Stomach smooth muscle (tissue), 2 donors: ENCODE results near the gene FAF1.

ENCODE experiments used
- H3K27ac ChIP-seq: one replicate; pipeline ENCODE4 v1.7.0; 2013; ENCODE audit warnings: mild to moderate bottlenecking, low read length, inconsistent platforms
- H3K27me3 ChIP-seq, 2 donors: one replicate each; pipeline ENCODE4 v1.7.0; 2013; ENCODE audit warnings: low read length in 2 of 2; ENCODE audit not compliant: insufficient read depth in 2 of 2, control insufficient read depth in 1 of 2
- H3K36me3 ChIP-seq, 2 donors: one replicate each; pipeline ENCODE4 v1.7.0; 2013; ENCODE audit warnings: low read length in 2 of 2; ENCODE audit not compliant: control insufficient read depth in 2 of 2, insufficient read depth in 2 of 2
- H3K4me1 ChIP-seq: one replicate; pipeline ENCODE4 v1.7.0; 2013; ENCODE audit warnings: low read length; ENCODE audit not compliant: control insufficient read depth, insufficient read depth
- H3K4me3 ChIP-seq, 2 donors: one replicate each; pipeline ENCODE4 v1.7.0; 2013; ENCODE audit warnings: low read length in 2 of 2
- H3K9ac ChIP-seq, 2 donors: one replicate each; pipeline ENCODE4 v1.7.0; 2013; ENCODE audit warnings: low read length in 2 of 2, mild to moderate bottlenecking in 1 of 2
- H3K9me3 ChIP-seq, 2 donors: one replicate each; pipeline ENCODE4 v1.7.0; 2013; ENCODE audit warnings: low read length in 2 of 2; ENCODE audit not compliant: control insufficient read depth in 2 of 2
- donor health status: healthy.
- donor health status: Pancreatic carcinoma.

Gene FAF1

GRCh38 chr1:50851466-50851865, 108.6 kb downstream of the FAF1 start:
- Histone ChIP-seq H3K27me3 (no peaks in the 10 kb centered on the region), H3K9me3 (no peaks in the 10 kb centered on the region), H3K27ac (no peak overlapping the region), H3K4me1 (no peaks in the 10 kb centered on the region), H3K4me3 (no peak overlapping the region), H3K36me3 (no peaks in the 10 kb centered on the region), H3K9ac (no peak overlapping the region)

- H3K36me3 ChIP-seq = no peaks in the 10 kb centered on the region
Measured at GRCh38 chr1:50851034-50851433, 109.0 kb downstream of the FAF1 start.

GRCh38 chr1:50847303-50847702, 112.8 kb downstream of the FAF1 start:
- Histone ChIP-seq H3K9me3 (no peaks in the 10 kb centered on the region), H3K36me3 (no peaks in the 10 kb centered on the region)

More at GRCh38 chr1:50851034-50851433, 109.0 kb downstream of the FAF1 start:
- Histone ChIP-seq H3K9me3 (no peaks in the 10 kb centered on the region), H3K4me1 (no peaks in the 10 kb centered on the region), H3K27me3 (no peaks in the 10 kb centered on the region), H3K27ac (no peak overlapping the region), H3K9ac (no peak overlapping the region), H3K4me3 (no peak overlapping the region)

GRCh38 chr1:50846224-50846839, 113.7 kb downstream of the FAF1 start:
- Histone ChIP-seq H3K27ac (no peak overlapping the region), H3K4me1 (no peaks in the 10 kb centered on the region), H3K4me3 (no peak overlapping the region), H3K27me3 (no peaks in the 10 kb centered on the region), H3K9ac (no peak overlapping the region), H3K36me3 (no peaks in the 10 kb centered on the region), H3K9me3 (no peaks in the 10 kb centered on the region)

More at GRCh38 chr1:50847303-50847702, 112.8 kb downstream of the FAF1 start:
- no peaks in the 10 kb centered on the region for H3K27me3 ChIP-seq
- no peak overlapping the region for H3K9ac ChIP-seq
- H3K27ac ChIP-seq = no peak overlapping the region
- no peaks in the 10 kb centered on the region for H3K4me1 ChIP-seq
- H3K4me3 ChIP-seq = no peak overlapping the region

GRCh38 chr1:50841791-50842387, 118.2 kb downstream of the FAF1 start:
- Histone ChIP-seq H3K9ac (no peak overlapping the region), H3K27ac (no peak overlapping the region), H3K4me1 (no peaks in the 10 kb centered on the region), H3K4me3 (no peak overlapping the region), H3K27me3 (no peaks in the 10 kb centered on the region), H3K9me3 (no peaks in the 10 kb centered on the region), H3K36me3 (no peaks in the 10 kb centered on the region)

- Histone ChIP-seq H3K36me3 (no peaks in the 10 kb centered on the region), H3K4me3 (no peak overlapping the region), H3K27me3 (no peaks in the 10 kb centered on the region), H3K9me3 (no peaks in the 10 kb centered on the region), H3K27ac (no peak overlapping the region), H3K9ac (no peak overlapping the region), H3K4me1 (no peaks in the 10 kb centered on the region)
Measured at GRCh38 chr1:50836117-50836516, 124.0 kb downstream of the FAF1 start.

GRCh38 chr1:50833216-50833615, 126.9 kb downstream of the FAF1 start:
- Histone ChIP-seq H3K4me1 (no peaks in the 10 kb centered on the region), H3K9ac (no peak overlapping the region), H3K27me3 (no peaks in the 10 kb centered on the region), H3K36me3 (no peaks in the 10 kb centered on the region), H3K27ac (no peak overlapping the region), H3K9me3 (no peaks in the 10 kb centered on the region), H3K4me3 (no peak overlapping the region)

- H3K36me3 ChIP-seq = no peaks in the 10 kb centered on the region
- H3K4me1 ChIP-seq = no peaks in the 10 kb centered on the region
- no peak overlapping the region for H3K9ac ChIP-seq
- no peaks in the 10 kb centered on the region for H3K27me3 ChIP-seq
- no peaks in the 10 kb centered on the region for H3K9me3 ChIP-seq
- H3K4me3 ChIP-seq = no peak overlapping the region
- H3K27ac ChIP-seq = no peak overlapping the region
Measured at GRCh38 chr1:50832167-50832566, 127.9 kb downstream of the FAF1 start.

- Histone ChIP-seq H3K4me1 (no peaks in the 10 kb centered on the region), H3K4me3 (no peak overlapping the region), H3K27me3 (no peaks in the 10 kb centered on the region), H3K36me3 (no peaks in the 10 kb centered on the region), H3K9ac (no peak overlapping the region), H3K9me3 (no peaks in the 10 kb centered on the region), H3K27ac (no peak overlapping the region)
Measured at GRCh38 chr1:50831300-50832061, 128.6 kb downstream of the FAF1 start.

- Histone ChIP-seq H3K4me3 (no peak overlapping the region), H3K9me3 (no peaks in the 10 kb centered on the region), H3K27me3 (no peaks in the 10 kb centered on the region), H3K27ac (no peak overlapping the region), H3K36me3 (no peaks in the 10 kb centered on the region), H3K9ac (no peak overlapping the region), H3K4me1 (no peaks in the 10 kb centered on the region)
Measured at GRCh38 chr1:50830621-50831020, 129.4 kb downstream of the FAF1 start.
